Fibroblast of villous mesenchyme (primary cell): ENCODE measurements around the gene ZNF804B. TPM values are rescaled to one million over a fixed set of nuclear protein-coding genes. Genes with fewer than 3 reads are reported as not detected.

Source experiments
- DNase-seq: peaks from one replicate; pipeline ENCODE4 v3.0.0-alpha.2; 2010; ENCODE audit warnings: low read depth
- H3K4me3 ChIP-seq: 2 replicates; pipeline ENCODE4 v1.5.1; 2011; ENCODE audit warnings: low read depth, mild to moderate bottlenecking, low read length
- small RNA-seq: library from RNA; depleted of rRNA; stranded (forward); fragments of <200 nt; gene quantifications from one replicate; pipeline ENCODE3, GENCODE V24; 2012
- total RNA-seq: library from RNA; depleted of rRNA; stranded (reverse); fragments of >200 nt; gene quantifications from 2 replicates; pipeline ENCODE4 v1.2.3, GENCODE V29; 2012
- TF ChIP-seq, protein P1 (sequence below): IDR thresholded peaks from 2 replicates; pipeline ENCODE4 v1.5.1; 2012; ENCODE audit warnings: low read depth, mild to moderate bottlenecking, low read length; ENCODE audit not compliant: insufficient read depth

ZNF804B gene
- total RNA-seq, 1 donor: not detected

GRCh38 chr7:89339748-89340147 is 580.2 kb downstream of the ZNF804B start:
- TF ChIP-seq, protein P1, sequence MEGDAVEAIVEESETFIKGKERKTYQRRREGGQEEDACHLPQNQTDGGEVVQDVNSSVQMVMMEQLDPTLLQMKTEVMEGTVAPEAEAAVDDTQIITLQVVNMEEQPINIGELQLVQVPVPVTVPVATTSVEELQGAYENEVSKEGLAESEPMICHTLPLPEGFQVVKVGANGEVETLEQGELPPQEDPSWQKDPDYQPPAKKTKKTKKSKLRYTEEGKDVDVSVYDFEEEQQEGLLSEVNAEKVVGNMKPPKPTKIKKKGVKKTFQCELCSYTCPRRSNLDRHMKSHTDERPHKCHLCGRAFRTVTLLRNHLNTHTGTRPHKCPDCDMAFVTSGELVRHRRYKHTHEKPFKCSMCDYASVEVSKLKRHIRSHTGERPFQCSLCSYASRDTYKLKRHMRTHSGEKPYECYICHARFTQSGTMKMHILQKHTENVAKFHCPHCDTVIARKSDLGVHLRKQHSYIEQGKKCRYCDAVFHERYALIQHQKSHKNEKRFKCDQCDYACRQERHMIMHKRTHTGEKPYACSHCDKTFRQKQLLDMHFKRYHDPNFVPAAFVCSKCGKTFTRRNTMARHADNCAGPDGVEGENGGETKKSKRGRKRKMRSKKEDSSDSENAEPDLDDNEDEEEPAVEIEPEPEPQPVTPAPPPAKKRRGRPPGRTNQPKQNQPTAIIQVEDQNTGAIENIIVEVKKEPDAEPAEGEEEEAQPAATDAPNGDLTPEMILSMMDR: no peak
- DNase-seq: no peak
- no peak overlapping the region for H3K4me3 ChIP-seq

DNA sequence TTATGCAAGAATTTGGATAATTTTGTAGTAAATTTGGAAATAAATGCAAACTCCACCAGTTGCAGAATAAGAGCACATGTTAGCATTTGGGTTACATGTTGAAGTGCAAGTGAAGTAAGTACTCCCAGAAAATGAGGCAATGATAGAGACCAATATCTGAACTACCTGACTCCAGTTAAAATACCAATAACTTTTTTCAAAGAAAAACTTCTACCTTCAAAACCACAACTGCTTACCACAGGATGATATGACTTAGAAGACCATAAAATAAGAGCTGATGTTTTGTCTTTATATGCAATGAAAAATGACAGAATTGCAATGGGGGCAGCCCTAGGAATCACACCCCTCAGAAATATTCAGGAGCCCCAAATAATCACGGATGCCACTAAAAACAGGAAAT is 597.6 kb downstream of the ZNF804B start:
- DNase-seq: no peak
- H3K4me3 ChIP-seq: no peak overlapping the region
- TF ChIP-seq, protein P1: no peak

DNA sequence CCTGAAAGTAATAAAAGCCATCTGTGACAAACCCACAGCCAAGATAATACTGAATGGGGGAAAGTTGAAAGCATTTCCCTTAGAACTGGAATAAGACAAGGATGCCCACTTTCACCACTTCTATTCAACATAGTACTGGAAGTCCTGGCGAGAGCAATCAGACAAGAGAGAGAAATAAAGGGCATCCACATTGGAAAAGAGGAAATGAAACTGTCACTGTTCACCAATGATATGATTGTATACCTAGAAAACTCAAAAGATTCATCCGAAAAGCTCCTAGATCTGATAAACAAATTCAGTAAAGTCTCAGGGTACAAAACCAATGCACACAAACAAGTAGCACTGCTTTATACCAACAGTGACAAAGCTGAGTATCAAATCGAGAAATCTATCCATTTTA is 617.7 kb downstream of the ZNF804B start:
- no peak overlapping the region for H3K4me3 ChIP-seq
- DNase-seq: no peak
- TF ChIP-seq, protein P1: no peak

GRCh38 chr7:89385411-89385810 is 625.9 kb downstream of the ZNF804B start:
- TF ChIP-seq, protein P1: no peak
- DNase-seq: no peak

More at GRCh38 chr7:89385411-89385810, 625.9 kb downstream of the ZNF804B start:
- no peak overlapping the region for H3K4me3 ChIP-seq

Small RNAs within 50 kb of the gene (small RNA-seq; reads per million reads assigned to genes)
- gene AC002127.1: not detected

Other genes with a start within 250 kb of the ZNF804B start
- gene TEX47, start 36.0 kb downstream of the ZNF804B start, total RNA-seq: not detected in 2 replicates